Measurements from ENCODE around the gene NAGA. TPM values are rescaled to one million over a fixed set of nuclear protein-coding genes. Genes with fewer than 3 reads are reported as not detected.

Gene NAGA
- total RNA-seq, 1 donor from 2014 or later: 8.9 TPM

- no peaks in the 10 kb centered on the region for H3K4me1 Mint-ChIP-seq (ENCODE audit: low read depth, unreplicated experiment)
- no peak for FAIRE-seq
- Histone ChIP-seq H4K20me1 (ENCODE audit: insufficient read depth, low read length) (no peaks in the 10 kb centered on the region), H2AFZ (ENCODE audit: low read depth, low read length) (peak overlapping the region; percentile 86), H3K27ac (ENCODE audit: low read depth, low read length) (peak overlapping the region; percentile 64), H3K27me3 (ENCODE audit: insufficient read depth, low read length) (no peaks in the 10 kb centered on the region), H3K4me1 (ENCODE audit: insufficient read depth, low read length) (peaks cover 25% of the 10 kb centered on the region), H3K9me3 (ENCODE audit: insufficient read depth, low read depth, low read length) (no peaks in the 10 kb centered on the region), H3K4me2 (ENCODE audit: low read length) (peak overlapping the region; percentile 85), H3K4me3 (ENCODE audit: insufficient read depth, low read depth, low read length) (peak overlapping the region; percentile 48), H3K36me3 (ENCODE audit: insufficient read depth, low read length) (no peaks in the 10 kb centered on the region), H3K79me2 (ENCODE audit: insufficient read depth, low read length) (peaks cover 14% of the 10 kb centered on the region), H3K9ac (ENCODE audit: low read length) (peak overlapping the region; percentile 90)
- peaks cover 2% of the 10 kb centered on the region for H3K36me3 Mint-ChIP-seq (ENCODE audit: low read depth, unreplicated experiment)
- DNase-seq (ENCODE audit: low read depth): no peak
- H3K27me3 Mint-ChIP-seq (ENCODE audit: low read depth, unreplicated experiment): no peaks in the 10 kb centered on the region
- no peak overlapping the region for H3K4me3 Mint-ChIP-seq (ENCODE audit: unreplicated experiment)
- no peak overlapping the region for H3K27ac Mint-ChIP-seq (ENCODE audit: unreplicated experiment)
- TF ChIP-seq CTCF (IDR thresholded peaks at IDR 0.05; ENCODE audit: insufficient read depth, low read depth, low read length) (no peak), EZH2 (IDR thresholded peaks at IDR 0.05; ENCODE audit: insufficient read depth, low read length) (no peak)
- peaks cover 13% of the 10 kb centered on the region for H3K9me3 Mint-ChIP-seq (ENCODE audit: unreplicated experiment)
Measured at GRCh38 chr22:42074846-42075676, 4.4 kb upstream of the NAGA start.

GRCh38 chr22:42074132-42074811 is 3.7 kb upstream of the NAGA start, which contains the start of gene PHETA2:
Gene PHETA2 (plus strand): TSS chr22:42074248. CDS start chr22:42077294, 3,046 bp downstream.
- Histone ChIP-seq H3K79me2 (ENCODE audit: insufficient read depth, low read length) (peaks cover 14% of the 10 kb centered on the region), H3K9me3 (ENCODE audit: insufficient read depth, low read depth, low read length) (no peaks in the 10 kb centered on the region), H3K4me1 (ENCODE audit: insufficient read depth, low read length) (peaks cover 29% of the 10 kb centered on the region), H3K27ac (ENCODE audit: low read depth, low read length) (peak within 1 kb of the TSS; percentile 64), H4K20me1 (ENCODE audit: insufficient read depth, low read length) (no peaks in the 10 kb centered on the region), H2AFZ (ENCODE audit: low read depth, low read length) (peak within 1 kb of the TSS; percentile 86), H3K27me3 (ENCODE audit: insufficient read depth, low read length) (no peaks in the 10 kb centered on the region), H3K4me3 (ENCODE audit: insufficient read depth, low read depth, low read length) (peak within 1 kb of the TSS; percentile 51), H3K36me3 (ENCODE audit: insufficient read depth, low read length) (no peaks in the 10 kb centered on the region), H3K4me2 (ENCODE audit: low read length) (peak within 1 kb of the TSS; percentile 85), H3K9ac (ENCODE audit: low read length) (peak within 1 kb of the TSS; percentile 90)
- peaks cover 13% of the 10 kb centered on the region for H3K9me3 Mint-ChIP-seq (ENCODE audit: unreplicated experiment)
- H3K4me3 Mint-ChIP-seq (ENCODE audit: unreplicated experiment): no peak within 1 kb of the TSS
- no peak for DNase-seq (ENCODE audit: low read depth)
- H3K27me3 Mint-ChIP-seq (ENCODE audit: low read depth, unreplicated experiment): no peaks in the 10 kb centered on the region
- H3K36me3 Mint-ChIP-seq (ENCODE audit: low read depth, unreplicated experiment): peaks cover 2% of the 10 kb centered on the region
- TF ChIP-seq CTCF (IDR thresholded peaks at IDR 0.05; ENCODE audit: insufficient read depth, low read depth, low read length): no peak
- TF ChIP-seq EZH2 (IDR thresholded peaks at IDR 0.05; ENCODE audit: insufficient read depth, low read length): no peak
- no peaks in the 10 kb centered on the region for H3K4me1 Mint-ChIP-seq (ENCODE audit: low read depth, unreplicated experiment)
- no peak within 1 kb of the TSS for H3K27ac Mint-ChIP-seq (ENCODE audit: unreplicated experiment)
- FAIRE-seq: no peak

All from astrocyte (in vitro differentiated cells and primary cell).